Peyer's patch (tissue), 4 donors: ENCODE results near the gene TMEM108.

Experiments
- CTCF ChIP-seq, 6 experiments: fragments of 450-650 bp in 4 of 6; fragments of 200-600 bp in 2 of 6; sonication (generic) in 1 of 6; IDR thresholded peaks; one replicate each; pipeline ENCODE4 v1.5.1; 2017 to 2019; ENCODE audit warnings: antibody characterized with exemption in 6 of 6, mild to moderate bottlenecking in 3 of 6, moderate library complexity in 1 of 6
- POLR2A ChIP-seq, 2 donors: fragments of 450-650 bp; IDR thresholded peaks; one replicate each; pipeline ENCODE4 v1.5.1; 2017; ENCODE audit warnings: antibody characterized with exemption in 2 of 2, mild to moderate bottlenecking in 2 of 2, moderate library complexity in 2 of 2

DNA sequence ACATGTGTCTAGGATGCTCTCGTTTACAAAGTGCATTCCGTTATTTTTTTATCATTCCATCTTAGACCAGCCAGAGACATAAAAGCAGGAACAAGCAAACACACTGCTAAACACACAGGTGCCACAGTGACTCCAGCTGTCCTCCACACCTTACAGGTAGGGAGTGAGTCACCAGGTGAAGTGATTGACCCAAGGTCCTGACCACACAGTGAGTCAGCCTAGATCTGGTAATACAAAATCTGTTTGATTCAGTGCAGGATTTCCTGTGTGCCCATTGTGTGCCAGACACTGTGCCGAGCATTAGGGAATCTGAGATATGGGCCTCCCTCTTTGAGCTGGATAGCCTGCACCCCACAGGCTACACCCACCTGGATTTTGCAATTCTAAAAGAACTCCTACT, 345.0 kb downstream of the TMEM108 start:
- no peak for TF ChIP-seq CTCF (IDR thresholded peaks at IDR 0.05)
- TF ChIP-seq POLR2A (IDR thresholded peaks at IDR 0.05) = no peak
